ENCODE measurements around the gene RNU1-3. TPM values are rescaled to one million over a fixed set of nuclear protein-coding genes. Genes with fewer than 3 reads are reported as not detected.
"Not testable (repeated sequence)": the region's sequence is repeated elsewhere in the genome, so short reads cannot be mapped to it uniquely, and the experiment has no call there.

The RNU1-3 gene
- total and polyA plus RNA-seq, 4 donors = 7,231 to 8,154 TPM; not detected in 2

- 19 to 25% methylated on average over 51 to 68 of the region's 99 CpGs for WGBS, 2 donors
- H3K27ac ChIP-seq (ENCODE audit: low read depth in 1 of 2, low read length in 2 of 2); H3K4me3 ChIP-seq (ENCODE audit: low read length in 2 of 2); H3K27me3 ChIP-seq (ENCODE audit: control insufficient read depth in 1 of 2, insufficient read depth in 2 of 2, low read length in 1 of 2); intact Hi-C loops (cut with DNase I); H3K36me3 ChIP-seq (ENCODE audit: control insufficient read depth in 1 of 2, insufficient read depth in 2 of 2, low read length in 1 of 2); ATAC-seq (ENCODE audit: low FRiP score); H3K9me3 ChIP-seq (ENCODE audit: control insufficient read depth, low read length); H3K4me1 ChIP-seq (ENCODE audit: control insufficient read depth in 1 of 2, insufficient read depth in 2 of 2, low read length in 2 of 2): not testable (repeated sequence)
- peak in 1 of 2 donors; percentile 72 for DNase-seq
Observed at GRCh38 chr1:16707130-16708093, 40.7 kb upstream of the RNU1-3 start.

DNA sequence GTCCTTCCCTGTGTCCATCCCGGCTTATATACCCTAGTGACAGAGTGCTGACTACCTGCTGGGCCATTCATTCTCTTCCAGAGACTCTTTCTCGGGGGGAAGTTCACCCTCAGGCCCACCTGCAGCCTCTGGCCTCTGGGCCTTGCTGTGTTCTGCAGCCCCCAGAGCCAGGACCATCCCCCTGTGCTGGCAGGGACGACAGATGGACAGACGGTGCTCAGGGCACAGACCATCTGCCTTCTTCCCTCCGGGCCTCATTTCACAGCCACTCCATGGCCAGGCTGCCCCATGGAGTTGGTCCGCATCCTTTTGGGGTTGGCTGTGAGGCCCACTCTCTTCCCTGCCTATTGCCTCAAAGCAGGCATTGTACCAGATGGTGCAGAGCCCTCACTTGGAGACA is 39.6 kb upstream of the RNU1-3 start:
- 90 to 91% methylated on average over 5 to 6 of the region's 6 CpGs for WGBS, 2 donors
- not testable (repeated sequence) for ATAC-seq (ENCODE audit: low FRiP score)

GRCh38 chr1:16704502-16705100 is 37.9 kb upstream of the RNU1-3 start:
- H3K27me3 ChIP-seq (ENCODE audit: control insufficient read depth in 1 of 2, insufficient read depth in 2 of 2, low read length in 1 of 2); H3K27ac ChIP-seq (ENCODE audit: low read depth in 1 of 2, low read length in 2 of 2); ATAC-seq (ENCODE audit: low FRiP score); intact Hi-C loops (cut with DNase I); H3K4me1 ChIP-seq (ENCODE audit: control insufficient read depth in 1 of 2, insufficient read depth in 2 of 2, low read length in 2 of 2); H3K36me3 ChIP-seq (ENCODE audit: control insufficient read depth in 1 of 2, insufficient read depth in 2 of 2, low read length in 1 of 2); H3K9me3 ChIP-seq (ENCODE audit: control insufficient read depth, low read length); H3K4me3 ChIP-seq (ENCODE audit: low read length in 2 of 2): not testable (repeated sequence)
- WGBS, 2 donors = 88 to 92% methylated on average over 10 to 13 of the region's 16 CpGs
- DNase-seq = peak in 1 of 2 donors; percentile 43

More for the DNA sequence above, 39.6 kb upstream of the RNU1-3 start:
- H3K4me1 ChIP-seq (ENCODE audit: control insufficient read depth in 1 of 2, insufficient read depth in 2 of 2, low read length in 2 of 2); H3K36me3 ChIP-seq (ENCODE audit: control insufficient read depth in 1 of 2, insufficient read depth in 2 of 2, low read length in 1 of 2); H3K9me3 ChIP-seq (ENCODE audit: control insufficient read depth, low read length); H3K27me3 ChIP-seq (ENCODE audit: control insufficient read depth in 1 of 2, insufficient read depth in 2 of 2, low read length in 1 of 2); H3K27ac ChIP-seq (ENCODE audit: low read depth in 1 of 2, low read length in 2 of 2); intact Hi-C loops (cut with DNase I); H3K4me3 ChIP-seq (ENCODE audit: low read length in 2 of 2): not testable (repeated sequence)
- peak in 1 of 2 donors; percentile 52 for DNase-seq

DNA sequence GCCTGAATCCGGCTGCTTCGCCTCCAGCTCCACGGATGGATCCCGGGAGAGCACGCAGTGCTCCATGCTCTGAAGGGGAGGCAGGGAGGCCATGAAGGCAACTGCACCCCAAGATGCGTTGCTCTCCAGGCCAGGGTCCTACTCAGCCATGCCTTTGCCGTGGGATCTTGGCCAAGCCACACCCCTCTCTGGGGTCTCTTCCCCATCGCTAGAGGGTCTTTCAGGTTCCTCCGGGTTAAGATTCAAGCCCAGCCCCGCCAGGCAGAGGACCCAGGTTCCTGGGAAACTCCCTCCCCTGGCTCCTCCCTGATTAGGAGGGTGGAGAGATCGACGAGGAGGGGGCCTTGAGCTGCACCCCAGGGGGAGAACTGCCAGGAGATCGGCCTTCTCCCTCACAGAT is 37.3 kb upstream of the RNU1-3 start:
- WGBS, 2 donors = 83 to 84% methylated on average over 6 to 7 of the region's 13 CpGs
- H3K4me3 ChIP-seq (ENCODE audit: low read length in 2 of 2); H3K27me3 ChIP-seq (ENCODE audit: control insufficient read depth in 1 of 2, insufficient read depth in 2 of 2, low read length in 1 of 2); ATAC-seq (ENCODE audit: low FRiP score); H3K9me3 ChIP-seq (ENCODE audit: control insufficient read depth, low read length); intact Hi-C loops (cut with DNase I); H3K36me3 ChIP-seq (ENCODE audit: control insufficient read depth in 1 of 2, insufficient read depth in 2 of 2, low read length in 1 of 2); H3K4me1 ChIP-seq (ENCODE audit: control insufficient read depth in 1 of 2, insufficient read depth in 2 of 2, low read length in 2 of 2); H3K27ac ChIP-seq (ENCODE audit: low read depth in 1 of 2, low read length in 2 of 2): not testable (repeated sequence)
- DNase-seq = peak in 1 of 2 donors; percentile 68

DNA sequence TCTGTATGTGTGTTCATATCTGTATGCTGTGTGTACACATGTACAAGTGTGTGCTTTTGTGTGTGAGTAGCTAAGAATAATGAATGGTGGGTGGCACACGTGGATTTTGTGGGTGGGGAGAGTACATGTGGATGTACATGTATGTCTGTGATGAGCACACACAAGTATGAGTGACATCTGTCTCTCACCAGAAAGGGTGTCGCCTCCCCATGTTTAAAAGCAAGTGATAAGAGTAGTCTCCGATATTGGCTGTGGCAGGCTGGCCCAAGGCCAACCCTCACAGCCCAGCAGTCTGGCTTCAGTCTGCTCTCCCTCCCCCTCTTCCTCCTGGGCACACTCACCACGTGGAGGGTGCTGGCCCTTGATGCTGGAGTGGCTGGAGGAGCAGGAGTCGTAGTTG is 36.9 kb upstream of the RNU1-3 start:
- intact Hi-C loops (cut with DNase I); ATAC-seq (ENCODE audit: low FRiP score); H3K27ac ChIP-seq (ENCODE audit: low read depth in 1 of 2, low read length in 2 of 2); H3K4me1 ChIP-seq (ENCODE audit: control insufficient read depth in 1 of 2, insufficient read depth in 2 of 2, low read length in 2 of 2); H3K36me3 ChIP-seq (ENCODE audit: control insufficient read depth in 1 of 2, insufficient read depth in 2 of 2, low read length in 1 of 2); H3K9me3 ChIP-seq (ENCODE audit: control insufficient read depth, low read length); H3K27me3 ChIP-seq (ENCODE audit: control insufficient read depth in 1 of 2, insufficient read depth in 2 of 2, low read length in 1 of 2); H3K4me3 ChIP-seq (ENCODE audit: low read length in 2 of 2): not testable (repeated sequence)
- peak in 1 of 2 donors; percentile 15 for DNase-seq
- WGBS, 2 donors = 7 to 17% methylated on average over 3 of the region's 5 CpGs

GRCh38 chr1:16703141-16703540 is 36.4 kb upstream of the RNU1-3 start:
- H3K4me3 ChIP-seq (ENCODE audit: low read length in 2 of 2); H3K9me3 ChIP-seq (ENCODE audit: control insufficient read depth, low read length); intact Hi-C loops (cut with DNase I); H3K27ac ChIP-seq (ENCODE audit: low read depth in 1 of 2, low read length in 2 of 2); H3K36me3 ChIP-seq (ENCODE audit: control insufficient read depth in 1 of 2, insufficient read depth in 2 of 2, low read length in 1 of 2); H3K27me3 ChIP-seq (ENCODE audit: control insufficient read depth in 1 of 2, insufficient read depth in 2 of 2, low read length in 1 of 2); DNase-seq; H3K4me1 ChIP-seq (ENCODE audit: control insufficient read depth in 1 of 2, insufficient read depth in 2 of 2, low read length in 2 of 2): not testable (repeated sequence)
- peak; percentile 33 for ATAC-seq (ENCODE audit: low FRiP score)
- WGBS, 2 donors = 29 to 33% methylated on average over 1 of the region's 7 CpGs

- peak in 1 of 2 donors; percentile 26 for DNase-seq
- H3K4me3 ChIP-seq (ENCODE audit: low read length in 2 of 2); H3K9me3 ChIP-seq (ENCODE audit: control insufficient read depth, low read length); intact Hi-C loops (cut with DNase I); H3K27ac ChIP-seq (ENCODE audit: low read depth in 1 of 2, low read length in 2 of 2); ATAC-seq (ENCODE audit: low FRiP score); H3K4me1 ChIP-seq (ENCODE audit: control insufficient read depth in 1 of 2, insufficient read depth in 2 of 2, low read length in 2 of 2); H3K36me3 ChIP-seq (ENCODE audit: control insufficient read depth in 1 of 2, insufficient read depth in 2 of 2, low read length in 1 of 2); H3K27me3 ChIP-seq (ENCODE audit: control insufficient read depth in 1 of 2, insufficient read depth in 2 of 2, low read length in 1 of 2): not testable (repeated sequence)
- 91 to 96% methylated on average over 2 to 3 of the region's 5 CpGs for WGBS, 2 donors
Observed at GRCh38 chr1:16702280-16702679, 35.5 kb upstream of the RNU1-3 start.

- 49% methylated on average over 10 of the region's 37 CpGs; no CpG with 5 or more reads in 1 of the 2 donors for WGBS, 2 donors
- H3K36me3 ChIP-seq (ENCODE audit: control insufficient read depth in 1 of 2, insufficient read depth in 2 of 2, low read length in 1 of 2); H3K4me3 ChIP-seq (ENCODE audit: low read length in 2 of 2); H3K27ac ChIP-seq (ENCODE audit: low read depth in 1 of 2, low read length in 2 of 2); intact Hi-C loops (cut with DNase I); H3K9me3 ChIP-seq (ENCODE audit: control insufficient read depth, low read length); ATAC-seq (ENCODE audit: low FRiP score); H3K4me1 ChIP-seq (ENCODE audit: control insufficient read depth in 1 of 2, insufficient read depth in 2 of 2, low read length in 2 of 2); H3K27me3 ChIP-seq (ENCODE audit: control insufficient read depth in 1 of 2, insufficient read depth in 2 of 2, low read length in 1 of 2): not testable (repeated sequence)
- DNase-seq = peak in 1 of 2 donors; percentile 7
Observed at GRCh38 chr1:16701189-16701588, 34.4 kb upstream of the RNU1-3 start.
